GM12878 (cell line): ENCODE results near the gene SAP130. TPM values are rescaled to one million over a fixed set of nuclear protein-coding genes. Genes with fewer than 3 reads are reported as not detected.

Experiments
- ATAC-seq: fragments of 200-7000 bp; cut with Tn5 transposase; 3 replicates; pipeline ENCODE4 v1.9.1; 2020; ENCODE audit warnings: mild to moderate bottlenecking, moderate library complexity
- BruUV-seq: library from RNA; stranded (reverse); fragments of 400-500 nt; replicated peaks from 2 replicates; lab custom pipeline; 2021; lab: Mats Ljungman, UMichigan
- CTCF ChIA-PET: fragments of 300-600 bp; sonication (Branson Sonifier 250); formaldehyde crosslinking; extraction: SDS; loops from one replicate; lab custom pipeline; 2021; ENCODE audit warnings: inconsistent platforms; lab: Yijun Ruan, JAX
- POLR2A ChIA-PET: fragments of 350-600 bp; formaldehyde crosslinking; extraction: SDS; loops from one replicate; lab custom pipeline; 2021; ENCODE audit warnings: inconsistent platforms; lab: Charles Lee
- RAD21 ChIA-PET: fragments of 300-600 bp; sonication (Branson Sonifier 250); formaldehyde crosslinking; loops from one replicate; lab custom pipeline; 2023; ENCODE audit warnings: antibody characterized with exemption; ENCODE audit not compliant: unreplicated experiment; lab: Charles Lee
- SMC1A ChIA-PET: fragments of 300-600 bp; sonication (Branson Sonifier 250); formaldehyde crosslinking; loops from one replicate; lab custom pipeline; 2023; ENCODE audit not compliant: unreplicated experiment, uncharacterized antibody; lab: Charles Lee
- DNase-seq: peaks from one replicate; pipeline ENCODE4 v3.0.0-alpha.2; 2011; ENCODE audit warnings: low read depth, low spot score
- FAIRE-seq: peaks from 3 replicates; lab custom pipeline; 2011; peaks lifted over from hg19 to GRCh38; lab: Jason Lieb, UNC
- H2AFZ ChIP-seq: 2 replicates; pipeline ENCODE4 v1.6.0; 2011; ENCODE audit warnings: low read depth, low read length, control low read depth; ENCODE audit not compliant: control insufficient read depth
- H3K27ac ChIP-seq: 2 replicates; pipeline ENCODE4 v1.5.1; 2011; ENCODE audit warnings: control low read depth; ENCODE audit not compliant: control insufficient read depth, insufficient read depth
- H3K27me3 ChIP-seq, 2 experiments: replicated peaks in 1 of 2; 2 replicates each; pipeline versions ENCODE4 v1.6.0 to v1.6.1; 2011; ENCODE audit warnings: low read length in 1 of 2; ENCODE audit not compliant: control insufficient read depth in 2 of 2, insufficient read depth in 2 of 2
- H3K36me3 ChIP-seq, 2 experiments: 2 replicates each; pipeline ENCODE4 v1.5.1; 2011; ENCODE audit warnings: low read length in 1 of 2; ENCODE audit not compliant: control insufficient read depth in 2 of 2, insufficient read depth in 2 of 2
- H3K4me1 ChIP-seq: 2 replicates; pipeline ENCODE4 v1.6.1; 2011; ENCODE audit warnings: mild to moderate bottlenecking, low read length, moderate library complexity, mixed read lengths; ENCODE audit not compliant: control insufficient read depth, insufficient read depth
- H3K4me2 ChIP-seq: 2 replicates; pipeline ENCODE4 v1.6.0; 2011; ENCODE audit warnings: control low read depth; ENCODE audit not compliant: control insufficient read depth, insufficient read depth
- H3K4me3 ChIP-seq: fragments of 200-600 bp; sonication (generic); 2 replicates; pipeline ENCODE4 v1.5.1; 2016
- H3K79me2 ChIP-seq: 2 replicates; pipeline ENCODE4 v1.6.0; 2011; ENCODE audit warnings: low read length; ENCODE audit not compliant: control insufficient read depth, insufficient read depth
- H3K9ac ChIP-seq: 2 replicates; pipeline ENCODE4 v1.8.0; 2011; ENCODE audit warnings: low read length, control low read depth, mixed read lengths; ENCODE audit not compliant: control insufficient read depth, insufficient read depth
- H3K9me3 ChIP-seq: replicated peaks from 3 replicates; pipeline ENCODE4 v1.5.1; 2011; ENCODE audit warnings: mild to moderate bottlenecking, low read length; ENCODE audit not compliant: control insufficient read depth, insufficient read depth
- H4K20me1 ChIP-seq: 2 replicates; pipeline ENCODE4 v1.6.0; 2011; ENCODE audit not compliant: control insufficient read depth, insufficient read depth
- CBX3 ChIP-seq: fragments of 200-600 bp; sonication (generic); IDR thresholded peaks from 2 replicates; pipeline ENCODE4 v1.6.1; 2016; ENCODE audit warnings: low read depth, borderline replicate concordance
- HDAC6 ChIP-seq: fragments of 200-600 bp; sonication (generic); IDR thresholded peaks from one replicate; pipeline ENCODE4 v1.8.0; 2017; ENCODE audit warnings: antibody characterized with exemption; ENCODE audit not compliant: unreplicated experiment
- IRF3 ChIP-seq: fragments of 450-650 bp; IDR thresholded peaks from 2 replicates; pipeline ENCODE4 v1.6.1; 2014; ENCODE audit warnings: mild to moderate bottlenecking
- RAD51 ChIP-seq: fragments of 450-650 bp; IDR thresholded peaks from 2 replicates; pipeline ENCODE4 v1.6.1; 2016; ENCODE audit warnings: moderate library complexity, mild to moderate bottlenecking, inconsistent platforms
- ZNF384 ChIP-seq: IDR thresholded peaks from 2 replicates; pipeline ENCODE4 v1.6.1; 2012; ENCODE audit warnings: low read depth, mild to moderate bottlenecking, low read length, improper control_type of control experiment, borderline replicate concordance
- WGBS: methylation state at CpG from one replicate; pipeline ENCODE4 v1.1.6; 2016; ENCODE audit warnings: low lambda C conversion rate; ENCODE audit not compliant: insufficient replicate concordance, insufficient coverage; ENCODE audit errors: missing lambda C conversion rate; 5-methylcytosine and 5-hydroxymethylcytosine counted together
- in situ Hi-C: fragments of 300-500 bp; cut with MboI; formaldehyde crosslinking; loops from 9 replicates; pipeline ENCODE4 v1.14.3; 2018; ENCODE audit warnings: mixed read lengths
- intact Hi-C: fragments of 100-400 bp; cut with micrococcal nuclease; formaldehyde crosslinking; loops from one replicate; pipeline ENCODE4 v1.14.2; 2022; ENCODE audit not compliant: unreplicated experiment
- polyA plus RNA-seq, 11 experiments: library from polyadenylated mRNA; depleted of rRNA in 4 of 11; unstranded in 6 of 11; stranded (reverse) in 5 of 11; fragments of >200 nt; fragmentation: Nextera tagmentation in 4 of 11; fragmentation: Illumina TruSeq in 1 of 11; extraction: Ambion mirVana in 4 of 11; extraction: Trizol in 1 of 11; gene quantifications; 1 replicate in 1 of 11; 2 replicates in 10 of 11; pipeline versions ENCODE4 v1.2.1 to v1.2.3, GENCODE V29; 2011 to 2016; ENCODE audit warnings: inconsistent platforms in 2 of 11, missing spikeins in 2 of 11, low read depth in 1 of 11
- total RNA-seq, 4 experiments: library from RNA; depleted of rRNA in 3 of 4; stranded (reverse); fragments of >200 nt in 3 of 4; fragmentation: Illumina TruSeq in 1 of 4; extraction: Trizol in 1 of 4; gene quantifications; 2 replicates each; pipeline versions ENCODE4 v1.2.1 to v1.2.3, GENCODE V29; 2013 to 2021
- TF ChIP-seq, protein P1 (sequence below): IDR thresholded peaks from 2 replicates; pipeline ENCODE4 v1.6.1; 2011; ENCODE audit warnings: borderline replicate concordance, low read depth, mild to moderate bottlenecking, moderate library complexity, low read length; ENCODE audit not compliant: insufficient read depth, poor library complexity, severe bottlenecking
- TF ChIP-seq, protein P2 (sequence below): IDR thresholded peaks from 2 replicates; pipeline ENCODE4 v1.6.1; 2012; ENCODE audit warnings: low read depth, low read length, improper control_type of control experiment
- TF ChIP-seq, protein P3 (sequence below): fragments of 450-650 bp; IDR thresholded peaks from 2 replicates; pipeline ENCODE4 v1.6.1; 2017; ENCODE audit warnings: mild to moderate bottlenecking, moderate library complexity

SAP130 gene
- total and polyA plus RNA-seq, 10 of the 15 experiments (the other 5 are each of a cell fraction or from before 2014, with no cell fraction given) = 5.0 to 26.2 (median 9.9) TPM

DNA sequence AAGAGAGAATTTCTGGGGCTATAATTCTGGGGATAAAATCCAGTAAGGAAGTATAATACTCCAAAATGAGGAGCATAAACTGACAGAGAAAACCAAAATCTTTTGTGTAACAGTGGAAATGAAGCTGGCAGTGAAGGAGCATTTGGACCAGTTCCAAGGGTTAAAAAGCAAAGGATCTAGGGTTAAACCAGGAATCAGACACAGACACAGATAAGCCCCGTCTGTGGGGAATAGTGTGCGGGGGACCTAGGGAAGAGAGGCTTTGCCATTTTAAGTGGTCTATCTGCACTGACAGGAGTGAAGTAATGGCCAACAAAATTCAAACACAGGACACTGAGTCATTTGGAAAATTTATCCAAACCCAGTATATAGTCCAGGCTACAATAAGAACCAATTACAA is 23.4 kb downstream of the SAP130 start:
- DNase-seq (no peak), ATAC-seq (no peak), FAIRE-seq (no peak)
- intact Hi-C loops (no loop called here), in situ Hi-C loops (no loop called here)
- no peak overlapping the region for H3K4me3 ChIP-seq
- no peak overlapping the region for H3K4me2 ChIP-seq
- no peaks in the 10 kb centered on the region for H4K20me1 ChIP-seq
- no peak overlapping the region for H3K27ac ChIP-seq
- SMC1A ChIA-PET = no interaction called here
- CTCF ChIA-PET = no interaction called here
- no peaks in the 10 kb centered on the region for H3K9me3 ChIP-seq
- H3K4me1 ChIP-seq = no peaks in the 10 kb centered on the region
- no peaks in the 10 kb centered on the region for H3K27me3 ChIP-seq
- POLR2A ChIA-PET = no interaction called here
- RAD21 ChIA-PET = no interaction called here
- BruUV-seq = no TSS peak
- peaks cover 5 to 14% of the 10 kb centered on the region in 2 experiments; a peak in 3 of 4 replicates for H3K36me3 ChIP-seq
- no peak overlapping the region for H3K9ac ChIP-seq
- no peaks in the 10 kb centered on the region for H3K79me2 ChIP-seq
- WGBS = 100% methylated on average over 2 of the region's 2 CpGs
- H2AFZ ChIP-seq = no peak overlapping the region
- TF ChIP-seq, protein P1, sequence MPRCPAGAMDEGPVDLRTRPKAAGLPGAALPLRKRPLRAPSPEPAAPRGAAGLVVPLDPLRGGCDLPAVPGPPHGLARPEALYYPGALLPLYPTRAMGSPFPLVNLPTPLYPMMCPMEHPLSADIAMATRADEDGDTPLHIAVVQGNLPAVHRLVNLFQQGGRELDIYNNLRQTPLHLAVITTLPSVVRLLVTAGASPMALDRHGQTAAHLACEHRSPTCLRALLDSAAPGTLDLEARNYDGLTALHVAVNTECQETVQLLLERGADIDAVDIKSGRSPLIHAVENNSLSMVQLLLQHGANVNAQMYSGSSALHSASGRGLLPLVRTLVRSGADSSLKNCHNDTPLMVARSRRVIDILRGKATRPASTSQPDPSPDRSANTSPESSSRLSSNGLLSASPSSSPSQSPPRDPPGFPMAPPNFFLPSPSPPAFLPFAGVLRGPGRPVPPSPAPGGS = no peak
- TF ChIP-seq, all 136 proteins: peak for 0

GRCh38 chr2:128003463-128003862 is 24.4 kb downstream of the SAP130 start:
- no peak overlapping the region for H3K27ac ChIP-seq
- peaks cover 6 to 17% of the 10 kb centered on the region in 2 experiments; a peak in 3 of 4 replicates for H3K36me3 ChIP-seq
- DNase-seq = no peak
- no peaks in the 10 kb centered on the region for H3K27me3 ChIP-seq
- no peak overlapping the region for H3K9ac ChIP-seq
- BruUV-seq = no TSS peak
- no peaks in the 10 kb centered on the region for H4K20me1 ChIP-seq
- intact Hi-C loops = no loop called here
- TF ChIP-seq RAD51 (no peak), HDAC6 (no peak), ZNF384 (no peak), CBX3 (no peak), IRF3 (no peak)
- TF ChIP-seq, protein P2, sequence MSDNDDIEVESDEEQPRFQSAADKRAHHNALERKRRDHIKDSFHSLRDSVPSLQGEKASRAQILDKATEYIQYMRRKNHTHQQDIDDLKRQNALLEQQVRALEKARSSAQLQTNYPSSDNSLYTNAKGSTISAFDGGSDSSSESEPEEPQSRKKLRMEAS = no peak
- TF ChIP-seq, protein P3, sequence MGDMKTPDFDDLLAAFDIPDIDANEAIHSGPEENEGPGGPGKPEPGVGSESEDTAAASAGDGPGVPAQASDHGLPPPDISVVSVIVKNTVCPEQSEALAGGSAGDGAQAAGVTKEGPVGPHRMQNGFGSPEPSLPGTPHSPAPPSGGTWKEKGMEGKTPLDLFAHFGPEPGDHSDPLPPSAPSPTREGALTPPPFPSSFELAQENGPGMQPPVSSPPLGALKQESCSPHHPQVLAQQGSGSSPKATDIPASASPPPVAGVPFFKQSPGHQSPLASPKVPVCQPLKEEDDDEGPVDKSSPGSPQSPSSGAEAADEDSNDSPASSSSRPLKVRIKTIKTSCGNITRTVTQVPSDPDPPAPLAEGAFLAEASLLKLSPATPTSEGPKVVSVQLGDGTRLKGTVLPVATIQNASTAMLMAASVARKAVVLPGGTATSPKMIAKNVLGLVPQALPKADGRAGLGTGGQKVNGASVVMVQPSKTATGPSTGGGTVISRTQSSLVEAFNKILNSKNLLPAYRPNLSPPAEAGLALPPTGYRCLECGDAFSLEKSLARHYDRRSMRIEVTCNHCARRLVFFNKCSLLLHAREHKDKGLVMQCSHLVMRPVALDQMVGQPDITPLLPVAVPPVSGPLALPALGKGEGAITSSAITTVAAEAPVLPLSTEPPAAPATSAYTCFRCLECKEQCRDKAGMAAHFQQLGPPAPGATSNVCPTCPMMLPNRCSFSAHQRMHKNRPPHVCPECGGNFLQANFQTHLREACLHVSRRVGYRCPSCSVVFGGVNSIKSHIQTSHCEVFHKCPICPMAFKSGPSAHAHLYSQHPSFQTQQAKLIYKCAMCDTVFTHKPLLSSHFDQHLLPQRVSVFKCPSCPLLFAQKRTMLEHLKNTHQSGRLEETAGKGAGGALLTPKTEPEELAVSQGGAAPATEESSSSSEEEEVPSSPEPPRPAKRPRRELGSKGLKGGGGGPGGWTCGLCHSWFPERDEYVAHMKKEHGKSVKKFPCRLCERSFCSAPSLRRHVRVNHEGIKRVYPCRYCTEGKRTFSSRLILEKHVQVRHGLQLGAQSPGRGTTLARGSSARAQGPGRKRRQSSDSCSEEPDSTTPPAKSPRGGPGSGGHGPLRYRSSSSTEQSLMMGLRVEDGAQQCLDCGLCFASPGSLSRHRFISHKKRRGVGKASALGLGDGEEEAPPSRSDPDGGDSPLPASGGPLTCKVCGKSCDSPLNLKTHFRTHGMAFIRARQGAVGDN = no peak
- RAD21 ChIA-PET = interaction anchor here (0.7 kb wide), 1 partner anchor 192 kb away, joined by 3 read pairs; no protein-coding TSS in a partner anchor
- H3K79me2 ChIP-seq = no peaks in the 10 kb centered on the region
- H3K9me3 ChIP-seq = no peaks in the 10 kb centered on the region
- no peak for ATAC-seq
- H3K4me3 ChIP-seq = no peak overlapping the region
- FAIRE-seq = no peak
- POLR2A ChIA-PET = no interaction called here
- no peaks in the 10 kb centered on the region for H3K4me1 ChIP-seq
- in situ Hi-C loops = no loop called here
- no peak overlapping the region for H2AFZ ChIP-seq
- WGBS = 33% methylated on average over 6 of the region's 6 CpGs
- SMC1A ChIA-PET = no interaction called here
- CTCF ChIA-PET = no interaction called here
- H3K4me2 ChIP-seq = no peak overlapping the region
